ENCODE data around the gene COL23A1.

GRCh38 chr5:178340637-178341036, 249.6 kb downstream of the COL23A1 start:
- no peak for TF ChIP-seq POLR2A (IDR thresholded peaks at IDR 0.05; ENCODE audit: low read depth, low read length)
- TF ChIP-seq TAF1 (IDR thresholded peaks at IDR 0.05; ENCODE audit: low read depth, low read length), result no peak
